OCI-LY1 (cell line): ENCODE data around the gene SPOCK1.

Experiments
- EZH2 ChIP-seq: fragments of 200-600 bp; sonication (generic), shearing (Covaris generic); IDR thresholded peaks from 2 replicates; pipeline ENCODE4 v1.8.0; 2017; ENCODE audit warnings: borderline replicate concordance, mixed run types, mild to moderate bottlenecking, antibody characterized with exemption, low read length, moderate library complexity, mixed read lengths
- TF ChIP-seq, protein P1 (sequence below): fragments of 200-600 bp; sonication (generic), shearing (Covaris generic); IDR thresholded peaks from 2 replicates; pipeline ENCODE4 v1.5.1; 2017; ENCODE audit warnings: mild to moderate bottlenecking, antibody characterized with exemption, low read length, moderate library complexity, mixed read lengths

DNA sequence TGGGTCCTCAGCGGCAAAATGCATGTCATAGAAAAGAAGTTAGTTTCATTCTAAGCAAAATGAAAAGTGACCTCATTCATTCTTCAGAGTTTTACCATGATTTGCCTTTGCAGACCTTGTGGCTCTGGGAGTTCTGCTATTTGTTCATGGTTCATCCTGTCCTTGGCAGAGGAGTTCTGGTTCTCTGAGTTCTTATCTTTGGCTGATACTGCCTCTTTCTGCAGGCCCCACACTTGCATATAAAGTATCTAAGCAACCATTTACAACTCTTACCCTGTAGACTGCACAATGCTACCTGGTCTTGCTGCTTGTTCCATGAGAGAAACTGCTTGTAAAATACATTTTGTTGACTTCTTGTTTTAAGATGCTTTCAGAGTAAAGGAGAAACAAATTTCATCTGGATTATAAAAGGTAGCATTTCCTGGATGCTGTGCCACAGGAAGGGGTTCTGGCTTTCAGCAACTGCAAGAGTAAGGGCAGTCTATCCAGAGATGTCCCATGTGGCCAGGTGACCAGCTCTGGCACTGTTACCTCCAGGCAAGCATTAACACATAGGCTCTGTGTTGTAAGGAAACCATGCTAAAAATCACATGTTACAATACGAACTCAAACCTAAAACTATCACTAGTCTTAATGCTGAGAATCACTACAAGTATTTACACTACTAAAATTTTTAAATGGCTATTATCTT, 513.2 kb downstream of the SPOCK1 start:
- no peak for TF ChIP-seq EZH2
- TF ChIP-seq, protein P1, sequence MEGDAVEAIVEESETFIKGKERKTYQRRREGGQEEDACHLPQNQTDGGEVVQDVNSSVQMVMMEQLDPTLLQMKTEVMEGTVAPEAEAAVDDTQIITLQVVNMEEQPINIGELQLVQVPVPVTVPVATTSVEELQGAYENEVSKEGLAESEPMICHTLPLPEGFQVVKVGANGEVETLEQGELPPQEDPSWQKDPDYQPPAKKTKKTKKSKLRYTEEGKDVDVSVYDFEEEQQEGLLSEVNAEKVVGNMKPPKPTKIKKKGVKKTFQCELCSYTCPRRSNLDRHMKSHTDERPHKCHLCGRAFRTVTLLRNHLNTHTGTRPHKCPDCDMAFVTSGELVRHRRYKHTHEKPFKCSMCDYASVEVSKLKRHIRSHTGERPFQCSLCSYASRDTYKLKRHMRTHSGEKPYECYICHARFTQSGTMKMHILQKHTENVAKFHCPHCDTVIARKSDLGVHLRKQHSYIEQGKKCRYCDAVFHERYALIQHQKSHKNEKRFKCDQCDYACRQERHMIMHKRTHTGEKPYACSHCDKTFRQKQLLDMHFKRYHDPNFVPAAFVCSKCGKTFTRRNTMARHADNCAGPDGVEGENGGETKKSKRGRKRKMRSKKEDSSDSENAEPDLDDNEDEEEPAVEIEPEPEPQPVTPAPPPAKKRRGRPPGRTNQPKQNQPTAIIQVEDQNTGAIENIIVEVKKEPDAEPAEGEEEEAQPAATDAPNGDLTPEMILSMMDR: no peak
